Upper lobe of left lung (tissue), 4 donors: ENCODE results near the gene SLC5A1.
A peak's percentile ranks its signal among the peaks of the same experiment; 100 is the strongest.

Experiments
- EP300 ChIP-seq, 4 donors: sonication (generic); formaldehyde crosslinking; IDR thresholded peaks; one replicate each; pipeline ENCODE4 v1.5.1; 2017; ENCODE audit warnings: antibody characterized with exemption in 4 of 4, control low read depth in 2 of 4
- POLR2AphosphoS5 ChIP-seq, 2 donors: sonication (generic); formaldehyde crosslinking; IDR thresholded peaks; one replicate each; pipeline ENCODE4 v1.5.1; 2017; ENCODE audit warnings: antibody characterized with exemption in 2 of 2
- TF ChIP-seq, protein P1 (sequence below), 6 experiments: fragments of 450-650 bp in 4 of 6; fragments of 200-600 bp in 2 of 6; sonication (generic) in 2 of 6; IDR thresholded peaks; one replicate each; pipeline ENCODE4 v1.5.1; 2016 to 2019; ENCODE audit warnings: antibody characterized with exemption in 6 of 6

DNA sequence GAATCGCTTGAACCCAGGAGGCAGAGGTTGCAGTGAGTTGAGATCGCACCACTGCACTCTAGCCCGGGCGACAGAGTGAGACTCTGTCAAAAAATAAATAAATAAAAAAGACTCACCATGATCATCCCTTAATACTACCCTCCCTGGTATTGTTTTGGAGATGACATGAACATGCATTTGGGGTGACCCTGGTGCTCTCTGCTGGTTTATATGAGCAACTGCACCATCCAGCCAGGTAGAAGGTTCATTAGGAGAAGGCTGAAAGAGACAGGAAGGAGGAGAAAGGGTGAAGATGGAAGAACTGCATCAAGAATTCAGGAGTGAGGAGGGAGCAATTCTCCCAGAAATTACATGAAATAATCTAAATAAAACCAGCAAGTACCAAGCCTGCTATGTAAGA is 37.8 kb downstream of the SLC5A1 start:
- TF ChIP-seq POLR2AphosphoS5 (IDR thresholded peaks at IDR 0.05) (no peak), EP300 (IDR thresholded peaks at IDR 0.05) (no peak)
- TF ChIP-seq, protein P1, sequence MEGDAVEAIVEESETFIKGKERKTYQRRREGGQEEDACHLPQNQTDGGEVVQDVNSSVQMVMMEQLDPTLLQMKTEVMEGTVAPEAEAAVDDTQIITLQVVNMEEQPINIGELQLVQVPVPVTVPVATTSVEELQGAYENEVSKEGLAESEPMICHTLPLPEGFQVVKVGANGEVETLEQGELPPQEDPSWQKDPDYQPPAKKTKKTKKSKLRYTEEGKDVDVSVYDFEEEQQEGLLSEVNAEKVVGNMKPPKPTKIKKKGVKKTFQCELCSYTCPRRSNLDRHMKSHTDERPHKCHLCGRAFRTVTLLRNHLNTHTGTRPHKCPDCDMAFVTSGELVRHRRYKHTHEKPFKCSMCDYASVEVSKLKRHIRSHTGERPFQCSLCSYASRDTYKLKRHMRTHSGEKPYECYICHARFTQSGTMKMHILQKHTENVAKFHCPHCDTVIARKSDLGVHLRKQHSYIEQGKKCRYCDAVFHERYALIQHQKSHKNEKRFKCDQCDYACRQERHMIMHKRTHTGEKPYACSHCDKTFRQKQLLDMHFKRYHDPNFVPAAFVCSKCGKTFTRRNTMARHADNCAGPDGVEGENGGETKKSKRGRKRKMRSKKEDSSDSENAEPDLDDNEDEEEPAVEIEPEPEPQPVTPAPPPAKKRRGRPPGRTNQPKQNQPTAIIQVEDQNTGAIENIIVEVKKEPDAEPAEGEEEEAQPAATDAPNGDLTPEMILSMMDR (IDR thresholded peaks at IDR 0.05): peak; percentile 26 to 65 (median 52)
